ENCODE measurements around the gene ANKRD39. TPM values are rescaled to one million over a fixed set of nuclear protein-coding genes. Genes with fewer than 3 reads are reported as not detected.

ANKRD39 gene
- total and polyA plus RNA-seq, 2 experiments from 2014 or later = 17.5 to 32.0 TPM

DNA sequence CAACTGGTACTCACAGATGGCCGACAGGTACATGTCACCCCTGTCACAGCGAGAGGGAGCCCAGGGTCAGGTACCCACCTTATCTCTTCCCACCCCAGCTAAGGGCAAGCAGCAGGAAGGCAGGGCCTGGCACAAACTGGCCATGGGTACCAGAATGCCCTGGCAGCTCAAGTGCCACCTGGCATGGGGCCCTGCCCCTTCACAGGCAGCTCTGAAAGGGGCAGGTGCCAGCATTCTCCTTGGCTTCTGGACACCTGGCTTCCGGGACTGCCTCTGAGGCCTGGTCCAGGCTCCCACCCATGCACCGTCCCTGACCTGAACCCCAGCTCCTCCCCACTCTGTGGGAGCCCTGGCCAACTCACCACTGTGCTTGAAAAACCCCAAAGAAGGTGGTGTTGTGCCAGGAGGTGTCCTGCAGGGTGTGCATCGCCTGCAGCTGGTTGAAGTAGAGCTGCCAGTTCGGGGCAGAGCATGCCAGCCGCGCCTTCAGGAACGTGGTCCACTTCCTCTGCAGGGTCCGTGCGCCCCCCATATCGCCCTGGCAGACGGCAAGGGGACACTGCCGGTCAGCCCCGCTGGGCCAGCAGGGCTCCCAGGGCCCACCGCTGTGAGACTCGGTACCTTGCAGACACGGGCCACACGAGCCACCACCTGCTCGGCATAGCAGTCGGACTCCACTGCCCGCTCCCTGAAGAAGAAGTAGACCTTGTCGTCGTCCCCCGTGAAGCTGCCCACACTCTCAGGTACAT is 6.7 kb upstream of the ANKRD39 start:
- TF ChIP-seq EZH2 (IDR thresholded peaks at IDR 0.05; ENCODE audit: low read depth, unreplicated experiment) (no peak), NANOG (IDR thresholded peaks at IDR 0.05; ENCODE audit: borderline replicate concordance) (no peak), JUNB (IDR thresholded peaks at IDR 0.05; ENCODE audit: unreplicated experiment) (no peak), POLR2AphosphoS5 (IDR thresholded peaks at IDR 0.05; ENCODE audit: low read depth) (no peak), ZNF114 (CRISPR knock-in tag; IDR thresholded peaks at IDR 0.05) (no peak), ZNF331 (CRISPR knock-in tag; IDR thresholded peaks at IDR 0.05; ENCODE audit: low read depth) (no peak), STAT1 (IDR thresholded peaks at IDR 0.05; ENCODE audit: unreplicated experiment) (no peak), CREB1 (CRISPR knock-in tag; IDR thresholded peaks at IDR 0.05; ENCODE audit: low read depth) (no peak), EZH2phosphoT487 (IDR thresholded peaks at IDR 0.05; ENCODE audit: unreplicated experiment) (no peak)
- TF ChIP-seq, protein P1, sequence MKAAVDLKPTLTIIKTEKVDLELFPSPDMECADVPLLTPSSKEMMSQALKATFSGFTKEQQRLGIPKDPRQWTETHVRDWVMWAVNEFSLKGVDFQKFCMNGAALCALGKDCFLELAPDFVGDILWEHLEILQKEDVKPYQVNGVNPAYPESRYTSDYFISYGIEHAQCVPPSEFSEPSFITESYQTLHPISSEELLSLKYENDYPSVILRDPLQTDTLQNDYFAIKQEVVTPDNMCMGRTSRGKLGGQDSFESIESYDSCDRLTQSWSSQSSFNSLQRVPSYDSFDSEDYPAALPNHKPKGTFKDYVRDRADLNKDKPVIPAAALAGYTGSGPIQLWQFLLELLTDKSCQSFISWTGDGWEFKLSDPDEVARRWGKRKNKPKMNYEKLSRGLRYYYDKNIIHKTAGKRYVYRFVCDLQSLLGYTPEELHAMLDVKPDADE (IDR thresholded peaks at IDR 0.05) = no peak
- TF ChIP-seq, protein P2, sequence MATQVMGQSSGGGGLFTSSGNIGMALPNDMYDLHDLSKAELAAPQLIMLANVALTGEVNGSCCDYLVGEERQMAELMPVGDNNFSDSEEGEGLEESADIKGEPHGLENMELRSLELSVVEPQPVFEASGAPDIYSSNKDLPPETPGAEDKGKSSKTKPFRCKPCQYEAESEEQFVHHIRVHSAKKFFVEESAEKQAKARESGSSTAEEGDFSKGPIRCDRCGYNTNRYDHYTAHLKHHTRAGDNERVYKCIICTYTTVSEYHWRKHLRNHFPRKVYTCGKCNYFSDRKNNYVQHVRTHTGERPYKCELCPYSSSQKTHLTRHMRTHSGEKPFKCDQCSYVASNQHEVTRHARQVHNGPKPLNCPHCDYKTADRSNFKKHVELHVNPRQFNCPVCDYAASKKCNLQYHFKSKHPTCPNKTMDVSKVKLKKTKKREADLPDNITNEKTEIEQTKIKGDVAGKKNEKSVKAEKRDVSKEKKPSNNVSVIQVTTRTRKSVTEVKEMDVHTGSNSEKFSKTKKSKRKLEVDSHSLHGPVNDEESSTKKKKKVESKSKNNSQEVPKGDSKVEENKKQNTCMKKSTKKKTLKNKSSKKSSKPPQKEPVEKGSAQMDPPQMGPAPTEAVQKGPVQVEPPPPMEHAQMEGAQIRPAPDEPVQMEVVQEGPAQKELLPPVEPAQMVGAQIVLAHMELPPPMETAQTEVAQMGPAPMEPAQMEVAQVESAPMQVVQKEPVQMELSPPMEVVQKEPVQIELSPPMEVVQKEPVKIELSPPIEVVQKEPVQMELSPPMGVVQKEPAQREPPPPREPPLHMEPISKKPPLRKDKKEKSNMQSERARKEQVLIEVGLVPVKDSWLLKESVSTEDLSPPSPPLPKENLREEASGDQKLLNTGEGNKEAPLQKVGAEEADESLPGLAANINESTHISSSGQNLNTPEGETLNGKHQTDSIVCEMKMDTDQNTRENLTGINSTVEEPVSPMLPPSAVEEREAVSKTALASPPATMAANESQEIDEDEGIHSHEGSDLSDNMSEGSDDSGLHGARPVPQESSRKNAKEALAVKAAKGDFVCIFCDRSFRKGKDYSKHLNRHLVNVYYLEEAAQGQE (IDR thresholded peaks at IDR 0.05; ENCODE audit: unreplicated experiment) = no peak
- TF ChIP-seq, protein P3, sequence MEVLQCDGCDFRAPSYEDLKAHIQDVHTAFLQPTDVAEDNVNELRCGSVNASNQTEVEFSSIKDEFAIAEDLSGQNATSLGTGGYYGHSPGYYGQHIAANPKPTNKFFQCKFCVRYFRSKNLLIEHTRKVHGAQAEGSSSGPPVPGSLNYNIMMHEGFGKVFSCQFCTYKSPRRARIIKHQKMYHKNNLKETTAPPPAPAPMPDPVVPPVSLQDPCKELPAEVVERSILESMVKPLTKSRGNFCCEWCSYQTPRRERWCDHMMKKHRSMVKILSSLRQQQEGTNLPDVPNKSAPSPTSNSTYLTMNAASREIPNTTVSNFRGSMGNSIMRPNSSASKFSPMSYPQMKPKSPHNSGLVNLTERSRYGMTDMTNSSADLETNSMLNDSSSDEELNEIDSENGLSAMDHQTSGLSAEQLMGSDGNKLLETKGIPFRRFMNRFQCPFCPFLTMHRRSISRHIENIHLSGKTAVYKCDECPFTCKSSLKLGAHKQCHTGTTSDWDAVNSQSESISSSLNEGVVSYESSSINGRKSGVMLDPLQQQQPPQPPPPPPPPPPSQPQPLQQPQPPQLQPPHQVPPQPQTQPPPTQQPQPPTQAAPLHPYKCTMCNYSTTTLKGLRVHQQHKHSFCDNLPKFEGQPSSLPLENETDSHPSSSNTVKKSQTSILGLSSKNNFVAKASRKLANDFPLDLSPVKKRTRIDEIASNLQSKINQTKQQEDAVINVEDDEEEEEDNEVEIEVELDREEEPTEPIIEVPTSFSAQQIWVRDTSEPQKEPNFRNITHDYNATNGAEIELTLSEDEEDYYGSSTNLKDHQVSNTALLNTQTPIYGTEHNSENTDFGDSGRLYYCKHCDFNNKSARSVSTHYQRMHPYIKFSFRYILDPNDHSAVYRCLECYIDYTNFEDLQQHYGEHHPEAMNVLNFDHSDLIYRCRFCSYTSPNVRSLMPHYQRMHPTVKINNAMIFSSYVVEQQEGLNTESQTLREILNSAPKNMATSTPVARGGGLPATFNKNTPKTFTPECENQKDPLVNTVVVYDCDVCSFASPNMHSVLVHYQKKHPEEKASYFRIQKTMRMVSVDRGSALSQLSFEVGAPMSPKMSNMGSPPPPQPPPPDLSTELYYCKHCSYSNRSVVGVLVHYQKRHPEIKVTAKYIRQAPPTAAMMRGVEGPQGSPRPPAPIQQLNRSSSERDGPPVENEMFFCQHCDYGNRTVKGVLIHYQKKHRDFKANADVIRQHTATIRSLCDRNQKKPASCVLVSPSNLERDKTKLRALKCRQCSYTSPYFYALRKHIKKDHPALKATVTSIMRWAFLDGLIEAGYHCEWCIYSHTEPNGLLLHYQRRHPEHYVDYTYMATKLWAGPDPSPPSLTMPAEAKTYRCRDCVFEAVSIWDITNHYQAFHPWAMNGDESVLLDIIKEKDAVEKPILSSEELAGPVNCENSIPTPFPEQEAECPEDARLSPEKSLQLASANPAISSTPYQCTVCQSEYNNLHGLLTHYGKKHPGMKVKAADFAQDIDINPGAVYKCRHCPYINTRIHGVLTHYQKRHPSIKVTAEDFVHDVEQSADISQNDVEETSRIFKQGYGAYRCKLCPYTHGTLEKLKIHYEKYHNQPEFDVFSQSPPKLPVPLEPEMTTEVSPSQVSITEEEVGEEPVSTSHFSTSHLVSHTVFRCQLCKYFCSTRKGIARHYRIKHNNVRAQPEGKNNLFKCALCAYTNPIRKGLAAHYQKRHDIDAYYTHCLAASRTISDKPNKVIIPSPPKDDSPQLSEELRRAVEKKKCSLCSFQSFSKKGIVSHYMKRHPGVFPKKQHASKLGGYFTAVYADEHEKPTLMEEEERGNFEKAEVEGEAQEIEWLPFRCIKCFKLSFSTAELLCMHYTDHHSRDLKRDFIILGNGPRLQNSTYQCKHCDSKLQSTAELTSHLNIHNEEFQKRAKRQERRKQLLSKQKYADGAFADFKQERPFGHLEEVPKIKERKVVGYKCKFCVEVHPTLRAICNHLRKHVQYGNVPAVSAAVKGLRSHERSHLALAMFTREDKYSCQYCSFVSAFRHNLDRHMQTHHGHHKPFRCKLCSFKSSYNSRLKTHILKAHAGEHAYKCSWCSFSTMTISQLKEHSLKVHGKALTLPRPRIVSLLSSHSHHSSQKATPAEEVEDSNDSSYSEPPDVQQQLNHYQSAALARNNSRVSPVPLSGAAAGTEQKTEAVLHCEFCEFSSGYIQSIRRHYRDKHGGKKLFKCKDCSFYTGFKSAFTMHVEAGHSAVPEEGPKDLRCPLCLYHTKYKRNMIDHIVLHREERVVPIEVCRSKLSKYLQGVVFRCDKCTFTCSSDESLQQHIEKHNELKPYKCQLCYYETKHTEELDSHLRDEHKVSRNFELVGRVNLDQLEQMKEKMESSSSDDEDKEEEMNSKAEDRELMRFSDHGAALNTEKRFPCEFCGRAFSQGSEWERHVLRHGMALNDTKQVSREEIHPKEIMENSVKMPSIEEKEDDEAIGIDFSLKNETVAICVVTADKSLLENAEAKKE (CRISPR knock-in tag; IDR thresholded peaks at IDR 0.05) = no peak
- TF ChIP-seq, protein P4, sequence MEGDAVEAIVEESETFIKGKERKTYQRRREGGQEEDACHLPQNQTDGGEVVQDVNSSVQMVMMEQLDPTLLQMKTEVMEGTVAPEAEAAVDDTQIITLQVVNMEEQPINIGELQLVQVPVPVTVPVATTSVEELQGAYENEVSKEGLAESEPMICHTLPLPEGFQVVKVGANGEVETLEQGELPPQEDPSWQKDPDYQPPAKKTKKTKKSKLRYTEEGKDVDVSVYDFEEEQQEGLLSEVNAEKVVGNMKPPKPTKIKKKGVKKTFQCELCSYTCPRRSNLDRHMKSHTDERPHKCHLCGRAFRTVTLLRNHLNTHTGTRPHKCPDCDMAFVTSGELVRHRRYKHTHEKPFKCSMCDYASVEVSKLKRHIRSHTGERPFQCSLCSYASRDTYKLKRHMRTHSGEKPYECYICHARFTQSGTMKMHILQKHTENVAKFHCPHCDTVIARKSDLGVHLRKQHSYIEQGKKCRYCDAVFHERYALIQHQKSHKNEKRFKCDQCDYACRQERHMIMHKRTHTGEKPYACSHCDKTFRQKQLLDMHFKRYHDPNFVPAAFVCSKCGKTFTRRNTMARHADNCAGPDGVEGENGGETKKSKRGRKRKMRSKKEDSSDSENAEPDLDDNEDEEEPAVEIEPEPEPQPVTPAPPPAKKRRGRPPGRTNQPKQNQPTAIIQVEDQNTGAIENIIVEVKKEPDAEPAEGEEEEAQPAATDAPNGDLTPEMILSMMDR (conservative IDR thresholded peaks at IDR 0.05; ENCODE audit: low read depth in 2 of 2) = no peak
- Mint-ChIP-seq H3K4me1 (peaks cover 19% of the 10 kb centered on the region), H3K9me3 (no peaks in the 10 kb centered on the region; the same call in 2 of the 3 replicates), H3K27ac (no peak overlapping the region), H3K36me3 (ENCODE audit: low read depth) (peaks cover 71% of the 10 kb centered on the region), H3K27me3 (ENCODE audit: insufficient read depth, low read depth, poor library complexity) (peaks cover 11% of the 10 kb centered on the region), H3K4me3 (no peak overlapping the region)
- H3K4me2 ChIP-seq = no peak overlapping the region
- H3K36me3 ChIP-seq (ENCODE audit: insufficient read depth) = peaks cover 30% of the 10 kb centered on the region; the same call in 1 of the 2 replicates
- no peak overlapping the region for H3K27ac ChIP-seq (ENCODE audit: low read depth)
- H3K9me2 ChIP-seq (ENCODE audit: insufficient read depth) = no peaks in the 10 kb centered on the region
- peaks cover 36% of the 10 kb centered on the region for H3K79me2 ChIP-seq (replicated peaks; ENCODE audit: insufficient read depth)
- peaks cover 10% of the 10 kb centered on the region for H3K4me1 ChIP-seq (ENCODE audit: insufficient read depth)
- H3K27me3 ChIP-seq (ENCODE audit: insufficient read depth) = no peaks in the 10 kb centered on the region
- no peaks in the 10 kb centered on the region; the same call in none of the 2 replicates for H4K20me1 ChIP-seq (replicated peaks; ENCODE audit: insufficient read depth)
- H3F3A ChIP-seq (replicated peaks; ENCODE audit: low read depth) = peaks cover 10% of the 10 kb centered on the region
- ATAC-seq (no peak), DNase-seq (ENCODE audit: low spot score) (no peak)
- H3K4me3 ChIP-seq = no peak overlapping the region
- no peak overlapping the region for H2AFZ ChIP-seq

All from GM23338 (cell line).